ENCODE results near the gene ZNF76.

The ZNF76 gene

GRCh38 chr6:35309611-35310264 lies 50.2 kb downstream of the ZNF76 start:
- no peaks in the 10 kb centered on the region for H3K27me3 ChIP-seq (ENCODE audit: low read depth, low read length)
- no peak for TF ChIP-seq CTCF (IDR thresholded peaks at IDR 0.05; ENCODE audit: low read depth, low read length)
- TF ChIP-seq EZH2phosphoT487 (IDR thresholded peaks at IDR 0.05; ENCODE audit: low read depth): no peak
- H3K4me1 ChIP-seq (ENCODE audit: low read length): peaks cover 7% of the 10 kb centered on the region
- no peaks in the 10 kb centered on the region for H3K79me2 ChIP-seq (ENCODE audit: low read length)
- no peak overlapping the region for H3K4me3 ChIP-seq (ENCODE audit: low read length)
- no peak overlapping the region for H3K4me2 ChIP-seq (ENCODE audit: low read length)
- no peak overlapping the region for H2AFZ ChIP-seq (ENCODE audit: low read depth, low read length)
- no peak overlapping the region for H3K27ac ChIP-seq (ENCODE audit: low read length)
- no peaks in the 10 kb centered on the region for H3K9me3 ChIP-seq (ENCODE audit: insufficient read depth, low read length)
- H4K20me1 ChIP-seq (ENCODE audit: insufficient read depth, low read length): no peaks in the 10 kb centered on the region
- H3K36me3 ChIP-seq (replicated peaks; ENCODE audit: low read depth, low read length): no peaks in the 10 kb centered on the region
- no peak overlapping the region for H3K9ac ChIP-seq (ENCODE audit: low read length)

GRCh38 chr6:35310265-35310831 lies 50.8 kb downstream of the ZNF76 start:
- no peaks in the 10 kb centered on the region for H4K20me1 ChIP-seq (ENCODE audit: insufficient read depth, low read length)
- H2AFZ ChIP-seq (ENCODE audit: low read depth, low read length): no peak overlapping the region
- no peaks in the 10 kb centered on the region for H3K36me3 ChIP-seq (replicated peaks; ENCODE audit: low read depth, low read length)
- H3K4me3 ChIP-seq (ENCODE audit: low read length): no peak overlapping the region
- H3K9ac ChIP-seq (ENCODE audit: low read length): no peak overlapping the region
- no peak overlapping the region for H3K4me2 ChIP-seq (ENCODE audit: low read length)
- no peak overlapping the region for H3K27ac ChIP-seq (ENCODE audit: low read length)
- no peaks in the 10 kb centered on the region for H3K9me3 ChIP-seq (ENCODE audit: insufficient read depth, low read length)
- TF ChIP-seq CTCF (IDR thresholded peaks at IDR 0.05; ENCODE audit: low read depth, low read length) (no peak), EZH2phosphoT487 (IDR thresholded peaks at IDR 0.05; ENCODE audit: low read depth) (no peak)
- H3K79me2 ChIP-seq (ENCODE audit: low read length): no peaks in the 10 kb centered on the region
- no peaks in the 10 kb centered on the region for H3K27me3 ChIP-seq (ENCODE audit: low read depth, low read length)
- H3K4me1 ChIP-seq (ENCODE audit: low read length): peaks cover 7% of the 10 kb centered on the region

- Histone ChIP-seq H3K4me2 (ENCODE audit: low read length) (peak overlapping the region; percentile 39), H3K79me2 (ENCODE audit: low read length) (no peaks in the 10 kb centered on the region), H3K36me3 (replicated peaks; ENCODE audit: low read depth, low read length) (no peaks in the 10 kb centered on the region), H3K4me1 (ENCODE audit: low read length) (peaks cover 7% of the 10 kb centered on the region), H3K9ac (ENCODE audit: low read length) (no peak overlapping the region), H3K27me3 (ENCODE audit: low read depth, low read length) (no peaks in the 10 kb centered on the region), H3K9me3 (ENCODE audit: insufficient read depth, low read length) (no peaks in the 10 kb centered on the region), H4K20me1 (ENCODE audit: insufficient read depth, low read length) (no peaks in the 10 kb centered on the region), H3K27ac (ENCODE audit: low read length) (no peak overlapping the region), H3K4me3 (ENCODE audit: low read length) (no peak overlapping the region), H2AFZ (ENCODE audit: low read depth, low read length) (peak overlapping the region; percentile 5; the same call in 1 of the 2 replicates)
- TF ChIP-seq EZH2phosphoT487 (IDR thresholded peaks at IDR 0.05; ENCODE audit: low read depth) (no peak), CTCF (IDR thresholded peaks at IDR 0.05; ENCODE audit: low read depth, low read length) (no peak)
Measured at GRCh38 chr6:35311390-35312075, 52.0 kb downstream of the ZNF76 start.

GRCh38 chr6:35312076-35312800 lies 52.7 kb downstream of the ZNF76 start:
- H3K4me3 ChIP-seq (ENCODE audit: low read length): no peak overlapping the region
- no peaks in the 10 kb centered on the region for H3K9me3 ChIP-seq (ENCODE audit: insufficient read depth, low read length)
- no peaks in the 10 kb centered on the region for H4K20me1 ChIP-seq (ENCODE audit: insufficient read depth, low read length)
- TF ChIP-seq EZH2phosphoT487 (IDR thresholded peaks at IDR 0.05; ENCODE audit: low read depth) (no peak), CTCF (IDR thresholded peaks at IDR 0.05; ENCODE audit: low read depth, low read length) (no peak)
- no peaks in the 10 kb centered on the region for H3K79me2 ChIP-seq (ENCODE audit: low read length)
- no peak overlapping the region for H3K27ac ChIP-seq (ENCODE audit: low read length)
- peaks cover 7% of the 10 kb centered on the region for H3K4me1 ChIP-seq (ENCODE audit: low read length)
- H3K9ac ChIP-seq (ENCODE audit: low read length): no peak overlapping the region
- H3K36me3 ChIP-seq (replicated peaks; ENCODE audit: low read depth, low read length): no peaks in the 10 kb centered on the region
- no peak overlapping the region for H3K4me2 ChIP-seq (ENCODE audit: low read length)
- no peaks in the 10 kb centered on the region for H3K27me3 ChIP-seq (ENCODE audit: low read depth, low read length)
- H2AFZ ChIP-seq (ENCODE audit: low read depth, low read length): no peak overlapping the region

All from OCI-LY3 (cell line).